Neural progenitor cell (in vitro differentiated cells): ENCODE results near the gene LYPD6B.
"Not testable (repeated sequence)": the region's sequence is repeated elsewhere in the genome, so short reads cannot be mapped to it uniquely, and the experiment has no call there.

Experiments
- CTCF ChIP-seq: fragments of 200-600 bp; sonication (generic); IDR thresholded peaks from 2 replicates; pipeline ENCODE4 v1.5.1; 2017; ENCODE audit warnings: antibody characterized with exemption, mild to moderate bottlenecking
- EZH2 ChIP-seq: fragments of 200-600 bp; sonication (generic); IDR thresholded peaks from 2 replicates; pipeline ENCODE4 v1.6.1; 2017; ENCODE audit warnings: antibody characterized with exemption, mild to moderate bottlenecking, moderate library complexity

DNA sequence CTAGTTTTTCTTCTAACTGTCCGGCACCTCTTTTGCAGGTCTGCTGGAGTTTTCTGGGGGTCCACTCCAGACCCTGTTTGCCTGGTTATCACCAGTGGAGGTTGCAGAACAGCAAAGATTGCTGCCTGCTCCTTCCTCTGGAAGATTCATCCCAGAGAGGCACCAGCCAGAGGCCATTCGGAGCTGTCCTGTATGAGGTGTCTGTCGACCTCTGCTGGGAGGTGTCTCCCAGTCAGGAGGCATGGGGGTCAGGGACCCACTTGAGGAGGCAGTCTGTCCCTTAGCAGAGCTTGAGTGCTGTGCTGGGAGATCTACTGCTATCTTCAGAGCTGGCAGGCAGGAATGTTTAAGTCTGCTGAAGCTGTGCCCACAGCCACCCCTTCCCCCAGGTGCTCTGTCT, 218.4 kb downstream of the LYPD6B start:
- not testable (repeated sequence) for TF ChIP-seq EZH2, CTCF
